Measurements from ENCODE around the gene IL33. TPM values are rescaled to one million over a fixed set of nuclear protein-coding genes. Genes with fewer than 3 reads are reported as not detected.
"Not testable (repeated sequence)": the region's sequence is repeated elsewhere in the genome, so short reads cannot be mapped to it uniquely, and the experiment has no call there.

Gene IL33
- total RNA-seq (22.7 TPM), polyA plus RNA-seq (ENCODE audit: insufficient read depth, low read depth, low replicate concordance) (3.7 TPM)
- long read RNA-seq, donor 1, result 0 reads
- long read RNA-seq, donor 2, result 0 reads
- long read RNA-seq, donor 3, result 0 reads
- long read RNA-seq, donor 4, result 0 reads
- long read RNA-seq, donor 5, result 0 reads
- long read RNA-seq, donor 6, partial matches to known transcripts, result 0 of 1 reads
- long read RNA-seq, donor 6, other reads (novel, unspliced or antisense), result 0 of 1 reads
- long read RNA-seq, donor 7, partial matches to known transcripts, result 0 of 3 reads
- long read RNA-seq, donor 7, other reads (novel, unspliced or antisense), result 3 of 3 reads
- long read RNA-seq, donor 8, result 0 reads
- long read RNA-seq, donor 9, result 0 reads
- long read RNA-seq, donor 10, result 0 reads

GRCh38 chr9:6215562-6215961 lies at the start of gene IL33:
Gene IL33, plus strand, starts transcription at chr9:6215807. Its CDS starts 25,888 bp downstream, at chr9:6241695.
- H3K27me3 ChIP-seq (ENCODE audit: control insufficient read depth, insufficient read depth, low read length), result no peaks in the 10 kb centered on the region
- DNase-seq (peak in 2 of 5 donors; percentile 34 to 79), FAIRE-seq (no peak)
- no peak within 1 kb of the TSS for H3K27ac ChIP-seq (ENCODE audit: low read depth in 2 of 2, low read length in 2 of 2)
- intact Hi-C loops (cut with DNase I), result no loop called here
- H3K4me3 ChIP-seq (ENCODE audit: low read length in 3 of 3), result no peak within 1 kb of the TSS
- no peaks in the 10 kb centered on the region for H3K36me3 ChIP-seq (ENCODE audit: control insufficient read depth in 2 of 3, insufficient read depth in 3 of 3, low read length in 3 of 3)
- no peaks in the 10 kb centered on the region for H3K4me1 ChIP-seq (ENCODE audit: control insufficient read depth in 2 of 3, insufficient read depth in 2 of 3, low read depth in 1 of 3, low read length in 3 of 3)
- peaks cover 0 to 4% (median 0%) of the 10 kb centered on the region in 3 donors for H3K9me3 ChIP-seq (ENCODE audit: control insufficient read depth in 2 of 3, insufficient read depth in 1 of 3, low read length in 3 of 3)
- no peak within 1 kb of the TSS for H3K9ac ChIP-seq (ENCODE audit: low read length in 3 of 3)
- no peak for TF ChIP-seq CTCF (IDR thresholded peaks at IDR 0.05; ENCODE audit: borderline replicate concordance, extremely low read depth, insufficient read depth)

- H3K9ac ChIP-seq (ENCODE audit: low read length in 3 of 3), result no peak overlapping the region
- H3K27ac ChIP-seq (ENCODE audit: low read depth in 2 of 2, low read length in 2 of 2), result no peak overlapping the region
- H3K4me3 ChIP-seq (ENCODE audit: low read length in 3 of 3), result no peak overlapping the region
- DNase-seq, result peak in 2 of 5 donors; percentile 24 to 33
- no peak for FAIRE-seq
- peaks cover 0 to 16% (median 2%) of the 10 kb centered on the region in 3 donors for H3K9me3 ChIP-seq (ENCODE audit: control insufficient read depth in 2 of 3, insufficient read depth in 1 of 3, low read length in 3 of 3)
- no peaks in the 10 kb centered on the region for H3K36me3 ChIP-seq (ENCODE audit: control insufficient read depth in 2 of 3, insufficient read depth in 3 of 3, low read length in 3 of 3)
- no peak for TF ChIP-seq CTCF (IDR thresholded peaks at IDR 0.05; ENCODE audit: borderline replicate concordance, extremely low read depth, insufficient read depth)
- H3K4me1 ChIP-seq (ENCODE audit: control insufficient read depth in 2 of 3, insufficient read depth in 2 of 3, low read depth in 1 of 3, low read length in 3 of 3), result peaks cover 0 to 2% (median 0%) of the 10 kb centered on the region in 3 donors
- no peaks in the 10 kb centered on the region for H3K27me3 ChIP-seq (ENCODE audit: control insufficient read depth, insufficient read depth, low read length)
- intact Hi-C loops (cut with DNase I), result no loop called here
Observed at GRCh38 chr9:6171667-6172066, 43.9 kb upstream of the IL33 start.

GRCh38 chr9:6173914-6174313 lies 41.7 kb upstream of the IL33 start:
- H3K27ac ChIP-seq (ENCODE audit: low read depth in 2 of 2, low read length in 2 of 2), result no peak overlapping the region
- no peak overlapping the region for H3K4me3 ChIP-seq (ENCODE audit: low read length in 3 of 3)
- TF ChIP-seq CTCF (IDR thresholded peaks at IDR 0.05; ENCODE audit: borderline replicate concordance, extremely low read depth, insufficient read depth), result no peak
- DNase-seq (no peak), FAIRE-seq (no peak)
- intact Hi-C loops (cut with DNase I), result no loop called here
- H3K9me3 ChIP-seq (ENCODE audit: control insufficient read depth in 2 of 3, insufficient read depth in 1 of 3, low read length in 3 of 3), result peaks cover 0 to 16% (median 2%) of the 10 kb centered on the region in 3 donors
- H3K27me3 ChIP-seq (ENCODE audit: control insufficient read depth, insufficient read depth, low read length), result no peaks in the 10 kb centered on the region
- no peaks in the 10 kb centered on the region for H3K36me3 ChIP-seq (ENCODE audit: control insufficient read depth in 2 of 3, insufficient read depth in 3 of 3, low read length in 3 of 3)
- peaks cover 0 to 2% (median 0%) of the 10 kb centered on the region in 3 donors for H3K4me1 ChIP-seq (ENCODE audit: control insufficient read depth in 2 of 3, insufficient read depth in 2 of 3, low read depth in 1 of 3, low read length in 3 of 3)
- H3K9ac ChIP-seq (ENCODE audit: low read length in 3 of 3), result no peak overlapping the region

GRCh38 chr9:6182549-6183226 lies 32.9 kb upstream of the IL33 start:
- H3K4me1 ChIP-seq (ENCODE audit: control insufficient read depth in 2 of 3, insufficient read depth in 2 of 3, low read depth in 1 of 3, low read length in 3 of 3); H3K36me3 ChIP-seq (ENCODE audit: control insufficient read depth in 2 of 3, insufficient read depth in 3 of 3, low read length in 3 of 3); DNase-seq; H3K9ac ChIP-seq (ENCODE audit: low read length in 3 of 3); FAIRE-seq; H3K9me3 ChIP-seq (ENCODE audit: control insufficient read depth in 2 of 3, insufficient read depth in 1 of 3, low read length in 3 of 3); intact Hi-C loops (cut with DNase I); H3K27me3 ChIP-seq (ENCODE audit: control insufficient read depth, insufficient read depth, low read length); H3K27ac ChIP-seq (ENCODE audit: low read depth in 2 of 2, low read length in 2 of 2); H3K4me3 ChIP-seq (ENCODE audit: low read length in 3 of 3): not testable (repeated sequence)
